NCI-H345 treated with DMSO at 0.1 percent for 48 hours (cell line): Measurements from ENCODE around the gene OTOR.
A peak's percentile ranks its signal among the peaks of the same experiment; 100 is the strongest.

Experiments used
- DNase-seq: peaks from one replicate; lab custom pipeline; 2025; ENCODE audit not compliant: unreplicated experiment; lab: John Stamatoyannopoulos, UW

Gene OTOR, protein sequence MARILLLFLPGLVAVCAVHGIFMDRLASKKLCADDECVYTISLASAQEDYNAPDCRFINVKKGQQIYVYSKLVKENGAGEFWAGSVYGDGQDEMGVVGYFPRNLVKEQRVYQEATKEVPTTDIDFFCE

DNA sequence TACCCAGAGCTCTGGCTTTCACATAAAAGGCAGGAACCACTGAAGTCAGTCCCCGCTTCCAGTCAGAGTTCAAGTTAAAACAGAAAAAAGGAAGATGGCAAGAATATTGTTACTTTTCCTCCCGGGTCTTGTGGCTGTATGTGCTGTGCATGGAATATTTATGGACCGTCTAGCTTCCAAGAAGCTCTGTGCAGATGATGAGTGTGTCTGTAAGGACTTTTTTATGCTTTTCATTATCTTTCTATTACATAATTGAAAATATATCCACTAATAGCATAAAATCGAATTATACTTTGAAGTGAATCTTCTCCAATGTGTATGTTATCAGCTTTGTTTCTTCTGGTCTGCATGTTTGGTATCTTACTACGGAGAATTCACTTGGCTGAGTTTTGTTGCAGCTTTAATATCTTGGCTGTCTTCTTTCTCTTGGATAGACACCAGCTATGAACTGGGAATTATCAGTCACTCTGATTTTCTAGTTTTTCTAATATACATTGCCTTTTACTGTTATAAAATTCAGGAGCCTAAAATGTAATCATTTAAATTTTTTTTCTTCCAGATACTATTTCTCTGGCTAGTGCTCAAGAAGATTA, at the start of gene OTOR:
TSS of gene OTOR (plus strand) at position 51 of the 593 bp plus-strand sequence. CDS start at position 95, 44 bp downstream.
- no peak for DNase-seq

DNA sequence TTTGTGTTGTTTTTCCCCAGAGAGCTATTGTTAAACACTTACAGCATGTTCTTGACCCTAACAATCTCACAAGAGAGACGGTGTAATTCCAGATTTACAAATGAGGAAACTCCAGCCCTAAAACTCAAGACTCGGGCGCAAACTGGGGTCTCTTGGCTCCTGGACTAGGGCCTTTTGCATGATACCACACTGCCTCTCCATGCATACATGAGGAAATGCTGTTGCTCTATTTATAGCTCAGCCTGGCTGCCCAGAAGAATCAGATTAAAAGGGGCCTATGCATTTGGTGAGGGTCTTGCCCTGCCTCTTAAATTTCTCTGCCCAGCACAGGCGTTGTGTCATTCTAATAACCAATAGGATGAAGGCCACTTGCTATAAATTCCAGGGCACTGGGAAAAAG, 48.9 kb upstream of the OTOR start:
- no peak for DNase-seq

DNA sequence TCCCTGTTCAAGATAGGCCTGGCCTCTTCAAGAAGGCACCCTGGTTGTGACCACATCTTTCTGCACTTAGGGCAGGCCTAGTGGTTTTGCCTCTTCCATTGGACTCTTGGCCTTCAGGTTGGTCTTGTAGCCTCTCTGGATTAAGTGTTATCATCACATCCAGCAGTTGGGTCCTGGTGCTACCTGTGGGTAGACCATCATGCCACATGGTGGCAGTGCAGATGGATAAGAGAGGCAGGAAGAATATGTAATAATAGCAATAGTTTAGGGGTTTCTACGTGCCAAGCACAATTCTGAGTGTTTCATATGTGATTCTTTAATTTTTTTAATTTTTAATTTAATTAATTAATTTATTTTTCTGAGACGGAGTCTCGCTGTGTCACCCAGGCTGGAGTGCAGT, 46.9 kb upstream of the OTOR start:
- DNase-seq: peak; percentile 1

DNA sequence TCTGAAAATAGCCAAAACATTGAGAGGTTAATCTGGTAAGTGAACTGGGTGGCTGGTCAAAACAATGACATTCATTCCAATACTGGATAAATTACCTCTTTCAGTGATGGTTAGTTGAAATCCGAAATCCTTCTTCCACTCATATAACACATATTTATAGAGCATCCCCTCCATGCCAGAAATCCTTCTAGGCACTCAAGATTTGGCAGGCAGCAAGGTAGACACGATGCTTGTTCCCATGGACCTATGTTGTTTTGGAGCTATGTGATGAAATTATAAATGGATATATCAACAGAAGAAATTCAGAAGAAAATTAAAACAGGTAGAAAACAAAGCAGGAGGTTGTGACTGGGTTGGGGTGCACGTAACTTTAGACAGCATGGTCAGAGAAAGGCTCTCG, 44.6 kb upstream of the OTOR start:
- no peak for DNase-seq

DNA sequence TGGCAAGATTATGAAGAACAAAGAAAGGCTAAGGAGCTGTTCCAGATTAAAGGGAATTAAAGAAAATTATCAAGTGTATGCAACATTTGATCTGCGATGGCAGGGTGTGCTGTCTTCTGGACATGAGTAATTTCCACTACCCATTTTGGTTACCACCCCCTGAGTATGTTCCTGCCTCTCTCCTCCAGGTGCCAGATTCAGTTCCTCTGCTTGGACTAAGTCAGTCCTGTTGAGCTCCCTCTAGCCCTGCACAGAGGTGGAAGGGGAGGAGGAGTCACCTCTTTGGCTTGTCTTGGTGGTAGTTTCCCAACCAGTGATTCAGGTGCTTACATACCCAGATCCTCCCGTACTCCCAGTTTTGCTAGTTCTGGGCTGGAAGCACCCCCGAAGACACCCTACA, 40.5 kb upstream of the OTOR start:
- no peak for DNase-seq

DNA sequence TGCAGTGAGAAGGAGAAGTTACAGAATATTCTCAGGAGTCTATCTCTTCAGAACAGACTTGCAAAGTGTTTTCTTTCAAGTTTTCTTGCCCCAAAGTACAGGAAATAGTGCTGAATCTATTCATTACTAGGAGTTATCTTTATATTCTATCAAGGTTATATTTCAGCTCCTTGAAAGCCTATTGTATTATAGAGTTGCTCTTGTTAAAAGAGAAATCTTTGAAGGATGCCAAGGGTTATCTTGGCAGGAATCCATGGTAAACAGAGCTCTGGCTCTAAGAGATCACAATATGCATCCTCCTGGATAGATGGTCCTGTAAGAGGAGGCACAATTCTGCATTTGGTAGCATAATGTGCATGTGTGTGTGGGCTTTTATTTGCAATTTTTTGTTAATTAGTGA, 39.6 kb upstream of the OTOR start:
- peak; percentile 36 for DNase-seq

DNA sequence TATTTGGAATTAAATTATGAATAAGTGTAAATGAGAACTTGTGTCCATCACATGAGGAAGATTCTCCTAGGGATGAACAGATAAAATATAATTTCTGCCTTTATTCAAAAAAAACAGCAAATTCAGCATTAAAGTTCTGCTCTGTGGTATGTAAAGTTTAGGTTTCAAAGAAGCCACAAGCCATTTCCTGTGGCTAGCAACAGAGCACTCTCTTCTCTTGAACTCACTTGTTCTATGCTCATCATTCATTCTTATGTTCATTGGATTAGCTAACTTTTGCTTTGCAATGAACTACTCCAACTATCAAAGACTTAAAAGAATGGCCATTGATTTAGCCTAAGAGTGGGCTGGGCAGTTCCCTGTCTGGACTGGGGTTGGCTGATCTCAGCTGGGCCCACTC, 39.1 kb upstream of the OTOR start:
- no peak for DNase-seq

DNA sequence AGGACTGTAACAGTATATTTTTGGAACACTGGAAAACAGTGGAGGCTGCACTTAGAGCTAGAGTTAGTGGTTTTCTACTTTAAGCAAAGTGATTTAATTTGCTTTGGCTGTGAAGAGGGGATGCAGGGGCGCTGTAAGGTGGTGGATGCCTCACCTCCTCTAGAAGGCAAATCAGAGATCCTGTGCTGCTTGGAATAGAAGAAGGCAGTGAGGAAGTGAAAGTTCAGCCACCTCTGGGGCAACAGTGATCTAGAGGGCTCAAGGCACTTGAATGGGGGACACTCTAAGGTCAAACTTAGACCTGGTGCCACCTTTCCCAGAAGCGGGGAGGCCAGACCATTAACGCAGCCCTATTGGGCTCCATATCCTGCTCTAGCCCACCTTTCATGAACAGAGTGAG, 37.4 kb upstream of the OTOR start:
- no peak for DNase-seq

DNA sequence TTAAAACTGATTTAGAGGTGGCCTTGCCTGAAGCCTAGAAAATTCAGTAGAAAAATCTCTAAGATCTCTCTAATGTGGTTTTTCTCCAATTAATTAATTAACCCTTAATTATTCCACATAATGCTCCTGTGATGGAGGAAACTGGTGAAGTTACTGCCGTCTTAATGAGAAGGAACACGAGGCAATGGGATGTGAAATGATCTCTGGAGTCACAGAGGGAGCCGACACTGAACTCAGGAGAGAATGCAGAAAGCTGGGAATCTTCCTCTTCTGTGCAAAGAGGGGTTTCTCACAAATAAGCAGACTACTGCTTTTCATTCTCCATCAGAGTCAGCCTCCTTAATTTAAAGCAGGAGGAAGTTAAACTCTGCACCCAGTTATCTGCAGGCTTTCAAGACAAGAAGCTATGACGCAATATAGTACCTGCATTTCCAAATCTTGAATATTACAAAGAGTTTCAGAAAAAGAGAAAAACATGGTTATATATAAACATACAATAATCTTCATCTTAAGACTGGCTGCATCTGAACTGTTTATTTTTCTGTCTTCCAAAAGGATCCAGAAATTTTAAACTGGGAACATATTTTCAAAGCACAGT, 36.4 kb upstream of the OTOR start:
- DNase-seq: no peak

DNA sequence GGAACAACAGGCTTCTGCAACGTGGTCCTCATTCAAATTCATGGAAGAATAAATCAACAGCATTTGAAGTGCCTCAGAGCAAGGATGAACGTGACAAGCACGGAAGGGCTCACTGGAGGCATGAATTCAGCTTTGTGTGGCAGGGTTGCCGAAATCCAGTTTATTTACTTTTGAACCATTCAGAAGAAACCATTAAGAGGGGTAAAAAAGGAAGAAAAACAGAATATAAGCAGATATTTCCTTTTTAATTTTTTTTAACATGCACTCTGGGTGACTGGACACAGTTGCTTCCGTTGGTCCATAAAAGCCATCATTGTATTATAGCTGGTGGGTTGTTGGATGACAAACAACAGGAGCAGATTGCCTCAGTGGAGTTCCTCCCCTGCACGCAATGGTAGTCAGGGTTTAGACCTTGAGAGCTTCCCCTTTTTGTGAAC, 35.6 kb upstream of the OTOR start:
- peak; percentile 46 for DNase-seq

DNA sequence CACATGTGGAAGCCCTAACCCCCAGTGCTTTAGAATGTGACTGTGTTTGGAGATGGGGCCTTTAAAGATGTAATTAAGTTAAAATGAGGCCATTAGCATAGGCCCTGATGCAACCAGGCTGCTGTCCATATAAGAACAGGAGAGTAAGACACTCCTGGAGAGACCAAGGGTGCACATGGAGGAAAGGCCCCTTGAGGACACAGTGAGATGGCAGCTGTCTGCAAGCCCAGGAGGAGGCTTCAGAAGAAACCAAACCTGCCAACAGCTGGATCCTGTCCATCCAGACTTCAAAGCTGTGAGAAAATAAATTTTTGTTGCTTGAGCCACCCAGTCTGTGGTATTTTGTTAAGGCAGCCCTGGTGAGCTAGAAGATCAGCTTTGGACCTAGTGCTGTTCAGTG, 35.1 kb upstream of the OTOR start:
- DNase-seq: no peak

DNA sequence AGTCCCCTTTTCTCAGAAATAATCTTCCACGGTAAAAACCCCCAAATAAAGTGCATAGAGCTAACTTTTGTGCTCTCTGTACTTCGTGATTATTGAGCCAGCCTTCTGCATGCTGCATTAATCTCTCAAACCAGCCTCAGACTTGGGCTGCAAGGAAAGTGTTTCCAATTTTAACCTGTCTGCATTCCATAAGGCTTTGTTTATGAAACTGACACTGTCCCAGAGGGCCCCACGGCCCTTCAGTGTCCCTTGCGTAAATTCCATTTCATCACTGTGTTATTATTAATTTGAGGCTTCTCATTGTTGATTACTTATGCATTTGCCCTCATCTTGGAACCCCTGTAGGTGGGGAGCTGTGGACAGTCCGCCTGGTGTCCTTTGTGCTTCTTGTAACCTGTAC, 33.9 kb upstream of the OTOR start:
- no peak for DNase-seq

DNA sequence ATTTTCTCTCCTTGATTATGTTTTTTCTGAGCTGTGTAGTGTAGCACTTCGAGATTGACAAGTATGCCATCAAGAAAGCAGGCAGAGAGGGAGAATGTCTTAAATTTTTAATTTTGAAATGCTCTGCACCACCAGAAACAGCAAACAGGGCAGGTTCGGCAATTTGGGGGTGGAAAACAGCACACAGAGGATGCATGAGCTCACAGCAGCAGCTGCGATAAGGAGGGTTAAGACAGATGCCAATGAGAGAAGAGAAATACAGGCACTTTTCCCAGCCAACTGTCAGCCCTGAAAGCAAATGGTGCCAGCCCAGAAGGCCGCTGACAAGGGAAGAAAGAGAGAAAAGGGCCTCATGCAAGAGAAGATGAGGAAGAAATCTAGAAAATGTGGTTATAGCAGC, 33.4 kb upstream of the OTOR start:
- DNase-seq: no peak

DNA sequence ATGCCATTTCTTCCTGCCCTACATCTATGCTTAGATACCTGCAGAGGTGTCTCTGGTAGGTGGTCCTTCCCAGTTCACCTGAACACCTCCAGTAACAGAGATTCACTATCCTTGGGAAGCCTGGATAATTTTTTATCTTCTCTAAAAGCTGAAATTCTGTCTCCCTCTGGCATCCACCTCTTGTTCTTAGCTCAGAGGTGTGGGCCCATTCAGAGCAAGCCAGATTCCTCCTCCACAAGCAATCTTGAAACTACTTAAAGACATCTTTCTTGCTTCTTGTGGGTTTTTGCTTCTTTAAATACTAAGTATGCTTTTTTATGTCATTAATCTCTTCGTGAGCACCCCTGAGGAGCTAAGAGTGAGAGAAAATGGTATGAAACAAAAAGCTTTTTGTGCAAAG, 28.7 kb upstream of the OTOR start:
- DNase-seq: no peak

DNA sequence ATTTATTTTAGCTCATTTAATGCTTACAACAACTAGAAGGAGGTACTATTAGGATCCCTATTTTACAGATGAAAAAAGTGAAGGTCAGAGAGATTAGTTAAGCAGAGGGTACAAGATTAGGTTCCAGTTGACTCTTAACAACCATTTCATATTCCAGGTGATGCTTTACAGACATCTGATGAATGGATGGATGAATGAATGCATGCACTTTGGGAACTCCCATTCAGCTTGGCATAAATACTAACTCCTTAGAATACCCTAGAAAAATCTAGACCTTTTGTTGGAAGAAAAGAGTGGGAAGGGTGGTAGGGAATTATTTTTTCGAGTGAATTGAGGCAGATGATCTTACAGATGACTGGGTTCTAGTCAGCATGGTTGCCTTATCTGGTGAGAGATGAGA, 19.1 kb upstream of the OTOR start:
- no peak for DNase-seq

DNA sequence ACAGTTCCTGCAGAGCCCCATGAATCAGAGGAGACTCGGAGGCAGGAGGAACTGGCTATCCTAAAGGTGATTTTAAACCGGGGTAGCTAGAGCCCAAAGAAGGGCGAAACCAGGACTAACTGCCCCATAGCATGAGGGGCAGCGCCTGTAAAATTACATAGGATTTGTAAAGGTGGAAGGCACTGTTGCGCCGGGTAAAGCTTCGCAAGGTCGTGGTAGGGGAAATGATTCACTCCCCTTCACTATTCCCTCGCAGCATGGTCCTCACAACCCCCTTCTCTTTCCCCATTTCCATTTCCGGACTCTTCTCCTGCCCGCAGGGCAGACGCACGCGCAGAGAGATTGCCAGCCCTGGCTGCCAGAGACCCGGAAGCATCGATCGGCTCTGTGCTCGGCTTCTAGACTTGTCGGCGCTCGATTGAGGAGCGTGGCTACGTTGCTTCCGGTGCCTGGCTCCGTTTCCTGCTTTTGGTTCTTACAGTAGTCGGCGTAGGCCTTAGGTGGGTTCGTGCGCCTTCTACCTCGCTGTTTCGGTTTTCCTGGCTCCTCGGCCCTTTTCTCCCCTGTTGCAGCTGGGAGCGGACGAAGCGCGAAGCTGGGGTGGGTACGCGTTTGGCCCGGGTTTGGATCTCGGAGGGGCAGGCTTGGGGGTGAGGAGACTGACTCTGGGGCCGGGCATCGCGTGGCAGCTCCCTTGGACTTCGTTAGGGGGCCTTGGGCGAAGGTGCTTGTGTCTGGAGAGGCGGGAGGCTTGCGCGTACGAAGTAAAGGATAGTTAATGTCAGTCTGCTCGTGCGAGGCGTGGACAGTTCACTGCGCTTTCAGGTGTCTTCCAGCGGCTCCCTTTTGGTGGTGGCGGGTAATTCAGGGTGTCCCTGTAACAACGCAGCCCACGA, 18.3 kb upstream of the OTOR start, which contains the start of gene SNRPB2:
TSS of gene SNRPB2 (plus strand) at position 462 of the 896 bp plus-strand sequence. CDS start 1,677 bp downstream, outside the sequence.
- DNase-seq: peak; percentile 96

DNA sequence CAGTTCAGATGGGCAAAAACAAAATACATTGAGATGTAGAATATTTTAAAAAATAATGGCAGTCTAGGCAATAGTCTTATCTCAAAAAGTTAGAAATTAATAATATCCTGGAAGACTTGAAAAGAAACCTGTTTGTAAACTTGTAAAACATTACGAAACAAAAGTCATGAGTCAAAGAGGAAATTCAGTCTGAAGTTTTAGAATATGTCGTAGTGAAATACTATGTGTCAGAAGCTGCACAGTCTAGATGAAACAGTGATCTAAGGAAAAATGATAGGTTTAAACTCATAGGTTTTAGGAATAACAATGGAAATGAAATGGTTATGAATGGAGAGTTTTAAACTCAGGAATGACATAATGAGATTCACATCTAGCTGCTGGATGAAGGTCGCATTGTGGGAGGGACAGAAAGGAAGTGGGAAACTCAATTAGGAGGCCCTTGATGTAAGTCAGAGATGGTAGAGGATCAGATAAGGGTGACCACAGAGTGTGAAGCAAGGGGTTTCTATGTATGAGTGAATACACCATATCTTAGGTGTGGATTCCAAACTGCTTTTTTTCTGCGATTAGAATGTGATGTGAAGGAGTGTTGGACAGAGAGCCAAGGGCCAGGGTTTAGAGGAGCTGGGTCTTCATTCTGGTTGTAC, 15.5 kb upstream of the OTOR start:
- DNase-seq: no peak

DNA sequence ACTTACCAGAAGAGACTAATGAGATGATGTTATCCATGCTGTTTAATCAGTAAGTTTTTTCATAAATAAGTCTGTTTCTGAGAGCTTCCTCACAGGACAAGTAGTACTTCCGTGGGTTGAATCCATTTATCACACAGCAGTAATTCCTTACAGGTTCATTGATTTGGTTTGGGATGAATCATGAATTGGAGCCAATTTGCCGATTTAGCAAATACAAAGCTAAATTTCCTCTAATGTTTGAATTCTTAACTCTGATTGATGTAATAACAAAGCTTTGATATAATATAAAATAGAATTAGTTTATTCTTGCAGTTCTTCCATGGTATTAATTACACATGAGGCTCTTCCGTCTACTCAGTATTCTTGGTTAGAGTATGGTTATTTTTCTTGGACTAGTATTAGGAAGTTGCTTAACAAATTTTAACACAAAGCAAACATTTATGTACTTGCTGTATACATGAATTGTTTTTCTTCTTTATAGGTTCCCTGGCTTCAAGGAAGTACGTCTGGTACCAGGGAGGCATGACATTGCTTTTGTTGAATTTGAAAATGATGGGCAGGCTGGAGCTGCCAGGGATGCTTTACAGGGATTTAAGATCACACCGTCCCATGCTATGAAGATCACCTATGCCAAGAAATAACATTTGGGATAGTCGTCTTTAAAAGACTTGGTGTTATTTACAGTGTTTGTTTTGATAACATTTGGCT, 7.6 kb upstream of the OTOR start:
- no peak for DNase-seq

DNA sequence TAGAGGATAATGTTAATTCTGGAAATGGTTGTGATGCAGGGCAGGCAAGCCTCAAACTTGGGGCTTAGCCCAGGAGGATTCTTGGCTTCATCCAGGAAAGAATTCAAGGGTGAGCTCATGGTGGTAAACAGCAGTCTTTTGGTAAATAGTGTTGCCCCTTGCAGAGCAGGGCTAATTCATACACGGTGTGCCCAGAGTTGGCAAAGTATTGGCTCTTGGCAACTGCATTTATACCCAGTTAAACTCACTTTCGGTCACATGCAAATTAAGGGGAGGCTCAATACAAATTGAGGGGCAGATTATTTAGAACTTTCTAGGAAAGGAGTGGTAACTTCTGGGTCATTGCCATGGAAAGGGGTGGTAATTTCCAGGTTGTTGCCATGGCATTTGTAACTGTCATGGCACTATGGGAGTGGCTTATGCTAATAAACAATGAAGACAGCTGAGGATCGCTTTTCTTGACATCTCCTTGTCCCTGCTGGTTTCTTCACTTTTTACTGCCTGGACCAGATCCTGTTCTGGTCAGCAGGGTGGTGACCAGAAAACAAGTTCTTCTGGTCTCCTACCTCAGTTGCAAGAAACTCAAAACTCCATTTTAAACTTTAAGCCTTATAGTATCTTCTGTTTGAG, 3.9 kb upstream of the OTOR start:
- no peak for DNase-seq

DNA sequence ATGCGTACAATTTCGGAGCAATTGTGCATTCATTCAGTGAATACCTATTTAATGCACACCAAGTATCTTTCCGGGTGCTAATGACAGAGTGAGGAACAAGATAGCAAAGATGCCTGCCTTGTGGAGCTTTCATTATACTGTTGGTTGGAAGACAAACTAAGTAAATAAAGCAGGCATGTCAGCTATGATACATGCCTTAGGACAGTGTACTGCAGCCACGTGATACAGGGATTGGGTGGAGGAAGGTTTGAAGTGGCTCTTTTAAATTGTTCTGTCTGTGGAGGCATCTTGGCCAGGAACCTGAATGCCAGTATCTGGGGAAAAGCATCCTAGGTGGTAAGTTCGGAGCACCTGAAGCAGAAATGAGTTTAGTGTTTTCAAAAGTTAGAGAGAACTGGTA, 3.0 kb upstream of the OTOR start:
- DNase-seq: no peak
